KMS-11 (cell line): ENCODE measurements around the gene TPPP.

Experiments used
- H2AFZ ChIP-seq: fragments of 200-600 bp; sonication (generic); 2 replicates; pipeline ENCODE4 v1.6.1; 2016; ENCODE audit warnings: antibody characterized with exemption, mixed run types, low read depth
- H3K27ac ChIP-seq: fragments of 200-600 bp; sonication (generic); 2 replicates; pipeline ENCODE4 v1.6.1; 2016; ENCODE audit warnings: mild to moderate bottlenecking, mixed run types
- H3K27me3 ChIP-seq: fragments of 200-600 bp; sonication (generic); 2 replicates; pipeline ENCODE4 v1.6.1; 2017; ENCODE audit warnings: mild to moderate bottlenecking, low read depth, mixed run types, moderate library complexity; ENCODE audit not compliant: insufficient read depth
- H3K36me3 ChIP-seq: fragments of 200-600 bp; sonication (generic); 2 replicates; pipeline ENCODE4 v1.6.1; 2017; ENCODE audit warnings: mild to moderate bottlenecking, mixed run types; ENCODE audit not compliant: insufficient read depth
- H3K4me1 ChIP-seq: fragments of 200-600 bp; sonication (generic); 2 replicates; pipeline ENCODE4 v1.6.1; 2016; ENCODE audit warnings: mild to moderate bottlenecking, low read depth, mixed run types; ENCODE audit not compliant: poor library complexity, severe bottlenecking
- H3K4me2 ChIP-seq: fragments of 200-600 bp; sonication (generic); 2 replicates; pipeline ENCODE4 v1.7.0; 2016; ENCODE audit warnings: mild to moderate bottlenecking, mixed run types
- H3K4me3 ChIP-seq: fragments of 200-600 bp; sonication (generic); IDR thresholded peaks from 2 replicates; pipeline ENCODE4 v1.6.1; 2017; ENCODE audit warnings: low read depth, low read length, mixed read lengths; ENCODE audit not compliant: insufficient read depth
- H3K79me2 ChIP-seq: fragments of 200-600 bp; sonication (generic); 2 replicates; pipeline ENCODE4 v1.6.1; 2016; ENCODE audit warnings: low read depth, mixed run types; ENCODE audit not compliant: insufficient read depth
- H3K9ac ChIP-seq: fragments of 200-600 bp; sonication (generic); 2 replicates; pipeline ENCODE4 v1.6.1; 2016; ENCODE audit warnings: mild to moderate bottlenecking, mixed run types
- H4K20me1 ChIP-seq: fragments of 200-600 bp; sonication (generic); 2 replicates; pipeline ENCODE4 v1.6.1; 2016; ENCODE audit warnings: mild to moderate bottlenecking, mixed run types; ENCODE audit not compliant: insufficient read depth
- CTCF ChIP-seq: fragments of 200-600 bp; sonication (generic); conservative IDR thresholded peaks from 2 replicates; pipeline ENCODE4 v1.6.1; 2017; ENCODE audit warnings: low read depth, mild to moderate bottlenecking, antibody characterized with exemption, low read length, moderate library complexity, mixed read lengths

TPPP gene

DNA sequence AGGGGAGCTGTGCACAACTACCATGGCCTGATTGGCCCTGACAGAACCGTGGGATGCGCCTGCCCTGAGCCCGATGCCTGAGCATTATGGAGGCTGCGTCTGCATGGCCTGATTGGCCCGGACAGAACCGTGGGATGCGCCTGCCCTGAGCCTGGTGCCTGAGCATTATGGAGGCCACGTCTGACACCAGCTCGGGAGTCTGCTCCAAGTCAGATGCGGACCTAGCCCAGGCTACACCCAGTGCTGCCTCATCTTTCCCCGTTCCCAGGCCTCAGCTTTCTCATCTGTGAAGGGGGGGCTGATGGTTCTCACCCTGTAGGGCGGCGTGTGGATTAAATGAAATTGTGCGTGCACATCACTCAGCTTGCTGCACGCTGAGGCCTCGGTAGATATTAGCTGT lies 73.7 kb downstream of the TPPP start:
- Histone ChIP-seq H3K4me2 (no peak overlapping the region), H3K4me1 (no peaks in the 10 kb centered on the region), H3K9ac (no peak overlapping the region), H2AFZ (no peak overlapping the region), H3K79me2 (peaks cover 39% of the 10 kb centered on the region), H3K36me3 (peaks cover 3% of the 10 kb centered on the region; the same call in 1 of the 2 replicates), H3K4me3 (no peak overlapping the region), H3K27ac (no peak overlapping the region), H4K20me1 (no peaks in the 10 kb centered on the region), H3K27me3 (no peaks in the 10 kb centered on the region)
- TF ChIP-seq CTCF: no peak

- H3K79me2 ChIP-seq: peaks cover 49% of the 10 kb centered on the region
- no peak overlapping the region for H2AFZ ChIP-seq
- H3K4me2 ChIP-seq: no peak overlapping the region
- no peaks in the 10 kb centered on the region for H3K27me3 ChIP-seq
- peaks cover 5% of the 10 kb centered on the region for H3K4me1 ChIP-seq
- H4K20me1 ChIP-seq: no peaks in the 10 kb centered on the region
- TF ChIP-seq CTCF: no peak
- no peak overlapping the region for H3K9ac ChIP-seq
- no peak overlapping the region for H3K27ac ChIP-seq
- H3K36me3 ChIP-seq: peaks cover 3% of the 10 kb centered on the region; the same call in 1 of the 2 replicates
- no peak overlapping the region for H3K4me3 ChIP-seq
Observed at GRCh38 chr5:618450-618849, 74.7 kb downstream of the TPPP start.

- H3K27ac ChIP-seq: no peak overlapping the region
- H3K4me1 ChIP-seq: peaks cover 5% of the 10 kb centered on the region
- no peak overlapping the region for H3K4me3 ChIP-seq
- H3K9ac ChIP-seq: no peak overlapping the region
- TF ChIP-seq CTCF: no peak
- peaks cover 54% of the 10 kb centered on the region for H3K79me2 ChIP-seq
- no peaks in the 10 kb centered on the region for H4K20me1 ChIP-seq
- no peak overlapping the region for H3K4me2 ChIP-seq
- H3K36me3 ChIP-seq: peaks cover 3% of the 10 kb centered on the region; the same call in 1 of the 2 replicates
- no peak overlapping the region for H2AFZ ChIP-seq
- no peaks in the 10 kb centered on the region for H3K27me3 ChIP-seq
Observed at GRCh38 chr5:617896-618295, 75.3 kb downstream of the TPPP start.

DNA sequence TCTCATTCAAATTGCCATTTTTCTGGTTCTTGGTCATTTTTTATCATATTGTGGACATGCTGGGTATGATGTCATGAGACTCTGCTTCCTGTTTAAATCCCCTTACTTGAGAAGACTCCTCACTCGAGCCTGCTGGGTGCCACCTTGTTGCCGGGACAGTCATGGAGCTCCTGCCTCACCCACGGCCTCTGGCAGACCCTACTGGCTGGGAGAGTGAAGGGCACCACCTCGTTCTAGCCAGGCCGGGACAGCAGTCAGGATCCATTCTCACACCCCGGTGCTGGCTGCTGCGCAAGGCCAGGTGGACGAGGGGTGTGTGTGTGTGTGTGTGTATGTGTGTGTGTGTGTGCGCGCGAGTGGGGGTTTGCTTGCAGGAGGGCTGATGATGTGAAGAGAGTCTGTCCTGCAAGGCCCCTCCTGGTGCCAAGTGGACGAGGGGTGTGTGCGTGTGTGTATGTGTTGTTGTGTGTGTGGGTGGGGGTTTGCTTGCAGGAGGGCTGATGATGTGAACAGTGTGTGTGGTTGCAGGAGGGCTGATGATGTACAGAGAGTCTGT lies 76.6 kb downstream of the TPPP start:
- Histone ChIP-seq H3K27me3 (no peaks in the 10 kb centered on the region), H2AFZ (no peak overlapping the region), H3K4me3 (no peak overlapping the region), H3K4me1 (peaks cover 5% of the 10 kb centered on the region), H3K27ac (no peak overlapping the region), H3K36me3 (peaks cover 3% of the 10 kb centered on the region; the same call in 1 of the 2 replicates), H4K20me1 (no peaks in the 10 kb centered on the region), H3K9ac (no peak overlapping the region), H3K4me2 (no peak overlapping the region), H3K79me2 (peaks cover 59% of the 10 kb centered on the region)
- TF ChIP-seq CTCF: no peak
